H54 (cell line): ENCODE measurements around the gene LCN1.

ENCODE experiments used
- DNase-seq: peaks from one replicate; pipeline ENCODE4 v3.0.0; 2011; ENCODE audit warnings: low spot score, mixed read lengths; ENCODE audit not compliant: insufficient read length
- FAIRE-seq: peaks from 3 replicates; lab custom pipeline; 2011; peaks lifted over from hg19 to GRCh38; lab: Jason Lieb, UNC
- POLR2A ChIP-seq: IDR thresholded peaks from 2 replicates; pipeline ENCODE4 v1.6.1; 2011; ENCODE audit warnings: low read depth, mild to moderate bottlenecking, low read length

Gene LCN1

DNA sequence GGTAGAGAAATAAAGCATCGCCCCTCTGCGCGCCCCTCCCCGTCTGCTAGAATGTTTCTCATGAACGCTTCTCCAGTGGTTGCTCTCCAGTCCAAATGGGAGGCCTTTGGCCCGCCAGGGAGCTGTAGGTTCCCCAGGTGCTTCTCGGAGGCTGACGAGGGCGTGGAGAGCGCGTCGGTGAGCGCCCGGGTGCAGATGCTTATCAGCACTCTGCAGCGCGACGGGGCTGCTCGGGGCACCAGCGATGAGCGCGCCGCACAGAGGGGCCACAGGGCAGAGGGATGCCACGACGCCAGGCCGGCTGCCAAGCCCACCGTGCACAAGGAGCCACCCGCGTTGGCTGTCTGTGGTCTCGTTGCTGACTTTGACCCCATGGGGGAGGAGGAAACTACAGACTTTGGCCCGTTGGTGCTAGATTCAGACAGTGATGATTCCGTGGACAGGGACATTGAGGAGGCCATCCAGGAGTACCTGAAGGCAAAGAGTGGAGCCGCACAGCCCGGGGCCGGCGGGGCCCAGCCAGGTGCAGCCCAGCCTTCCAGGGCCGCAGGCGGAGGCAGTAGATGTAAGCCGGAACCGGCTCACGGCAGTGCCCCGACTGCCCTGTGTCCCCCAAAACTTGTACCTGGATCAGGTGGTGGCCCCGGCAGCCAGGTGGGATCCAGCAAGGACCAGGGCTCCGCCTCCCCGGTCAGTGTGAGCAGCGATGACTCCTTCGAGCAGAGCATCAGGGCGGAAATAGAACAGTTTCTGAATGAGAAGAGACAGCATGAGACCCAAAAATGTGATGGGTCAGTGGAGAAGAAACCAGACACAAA is 36.6 kb upstream of the LCN1 start:
- FAIRE-seq (no peak), DNase-seq (no peak)
- TF ChIP-seq POLR2A, result no peak

DNA sequence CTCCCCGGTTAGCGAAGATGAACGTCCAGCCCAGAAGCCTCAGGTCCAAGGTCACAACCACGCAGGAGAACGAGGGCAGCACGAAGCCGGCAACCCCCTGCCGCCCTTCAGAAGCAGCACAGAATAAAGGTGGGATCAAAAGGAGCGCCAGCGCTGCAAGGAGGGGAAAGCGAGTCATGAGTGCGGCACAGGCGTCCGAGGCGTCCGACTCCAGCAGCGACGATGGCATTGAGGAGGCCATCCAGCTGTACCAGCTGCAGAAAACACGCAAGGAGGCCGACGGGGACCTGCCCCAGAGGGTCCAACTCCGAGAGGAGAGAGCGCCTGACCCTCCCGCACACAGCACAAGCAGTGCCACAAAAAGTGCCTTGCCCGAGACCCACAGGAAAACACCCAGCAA is 35.9 kb upstream of the LCN1 start:
- DNase-seq, result no peak
- FAIRE-seq, result no peak
- TF ChIP-seq POLR2A, result no peak

DNA sequence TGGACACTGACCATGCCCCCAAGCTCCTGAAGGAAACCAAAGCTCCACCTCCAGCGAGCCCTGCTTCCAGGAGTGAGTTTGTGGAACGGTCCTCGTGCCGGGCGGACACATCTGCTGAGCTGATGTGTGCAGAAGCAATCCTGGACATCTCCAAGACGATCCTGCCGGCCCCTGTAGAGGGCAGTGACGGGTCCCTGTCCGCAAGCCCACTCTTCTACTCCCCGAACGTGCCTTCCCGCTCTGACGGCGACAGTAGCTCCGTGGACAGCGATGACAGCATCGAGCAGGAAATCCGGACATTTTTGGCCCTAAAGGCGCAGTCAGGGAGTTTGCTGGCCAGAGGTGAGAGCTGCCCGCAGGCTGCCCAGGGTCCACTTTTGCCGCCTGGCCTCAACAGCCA is 35.4 kb upstream of the LCN1 start:
- no peak for DNase-seq
- no peak for TF ChIP-seq POLR2A

GRCh38 chr9:135486267-135487065 is 34.8 kb upstream of the LCN1 start:
- DNase-seq (no peak), FAIRE-seq (no peak)
- TF ChIP-seq POLR2A, result no peak

More for the DNA sequence above, 35.4 kb upstream of the LCN1 start:
- no peak for FAIRE-seq

DNA sequence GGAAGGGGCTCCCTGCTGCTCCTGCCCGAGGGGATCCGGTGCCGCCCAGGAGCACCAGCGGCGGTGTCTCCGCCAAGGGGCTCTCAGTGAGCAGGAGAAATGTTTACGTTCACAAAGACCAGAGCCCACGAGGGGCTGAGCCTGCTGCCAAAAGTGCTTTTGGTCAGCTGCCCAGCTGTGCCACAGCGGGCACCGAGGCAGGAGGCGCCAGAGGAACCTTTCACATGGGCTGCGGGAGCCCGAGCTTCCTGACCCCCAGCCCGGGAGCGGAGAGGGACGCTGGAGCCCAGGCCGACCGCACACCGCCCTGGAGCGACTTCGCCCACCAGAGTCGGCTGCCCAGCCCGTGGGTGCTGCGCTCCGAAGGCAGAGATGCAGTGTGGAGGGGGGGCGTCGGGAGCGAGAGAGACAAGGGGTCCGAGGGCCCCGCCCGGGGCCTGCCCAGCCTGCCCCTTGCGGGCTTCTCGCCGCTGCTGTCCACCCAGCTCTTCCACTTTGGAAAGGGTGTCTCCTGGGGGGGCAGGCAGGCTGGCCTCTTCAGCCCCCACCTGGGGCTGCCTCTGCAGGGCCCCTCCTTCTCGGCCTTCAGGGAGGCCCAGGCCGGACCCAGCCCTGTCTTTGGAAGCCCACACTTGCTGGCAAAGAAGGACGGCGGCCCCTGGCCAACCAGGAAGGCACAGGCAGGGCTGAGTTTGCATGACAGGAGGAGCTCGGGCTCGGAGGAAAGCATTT is 33.8 kb upstream of the LCN1 start:
- DNase-seq (no peak), FAIRE-seq (no peak)
- no peak for TF ChIP-seq POLR2A

DNA sequence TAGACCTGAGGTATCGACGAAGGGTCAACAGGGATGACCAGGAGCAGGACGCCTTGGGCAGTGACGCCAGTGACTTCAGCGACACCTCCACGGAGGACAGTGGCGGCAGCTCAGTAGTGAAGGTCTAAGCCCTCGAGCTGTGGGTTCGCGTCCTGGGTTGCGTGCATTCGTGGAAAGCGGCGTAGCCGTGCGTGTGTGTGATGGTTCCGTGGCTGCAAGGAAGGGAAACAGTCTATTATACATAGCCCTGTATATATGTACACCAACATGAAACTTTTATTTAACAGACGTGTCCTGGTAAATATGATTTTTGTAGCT is 33.3 kb upstream of the LCN1 start:
- DNase-seq (no peak), FAIRE-seq (no peak)
- TF ChIP-seq POLR2A, result no peak

DNA sequence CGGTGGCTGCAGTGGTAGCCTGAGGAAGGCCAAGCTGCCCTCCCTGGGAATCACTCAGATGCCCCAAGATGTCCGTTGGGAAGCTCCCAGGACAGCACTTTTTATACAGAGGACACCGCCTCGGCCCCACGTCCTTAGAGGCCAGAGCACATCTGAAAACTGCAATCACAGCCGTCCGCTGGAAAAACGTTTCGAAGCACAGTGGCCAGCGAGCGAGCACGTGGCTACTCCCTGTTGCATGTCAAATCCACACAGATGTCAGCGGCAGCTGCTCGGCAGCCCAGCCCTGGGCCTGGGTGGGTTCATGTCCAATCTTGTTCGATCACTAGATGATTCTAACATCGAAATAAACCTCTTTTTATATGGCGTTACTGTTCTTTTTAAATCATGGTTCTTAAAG is 32.7 kb upstream of the LCN1 start:
- FAIRE-seq (no peak), DNase-seq (no peak)
- no peak for TF ChIP-seq POLR2A

GRCh38 chr9:135489188-135489906 is 31.9 kb upstream of the LCN1 start:
- FAIRE-seq (peak; percentile 80), DNase-seq (no peak)
- TF ChIP-seq POLR2A, result no peak

DNA sequence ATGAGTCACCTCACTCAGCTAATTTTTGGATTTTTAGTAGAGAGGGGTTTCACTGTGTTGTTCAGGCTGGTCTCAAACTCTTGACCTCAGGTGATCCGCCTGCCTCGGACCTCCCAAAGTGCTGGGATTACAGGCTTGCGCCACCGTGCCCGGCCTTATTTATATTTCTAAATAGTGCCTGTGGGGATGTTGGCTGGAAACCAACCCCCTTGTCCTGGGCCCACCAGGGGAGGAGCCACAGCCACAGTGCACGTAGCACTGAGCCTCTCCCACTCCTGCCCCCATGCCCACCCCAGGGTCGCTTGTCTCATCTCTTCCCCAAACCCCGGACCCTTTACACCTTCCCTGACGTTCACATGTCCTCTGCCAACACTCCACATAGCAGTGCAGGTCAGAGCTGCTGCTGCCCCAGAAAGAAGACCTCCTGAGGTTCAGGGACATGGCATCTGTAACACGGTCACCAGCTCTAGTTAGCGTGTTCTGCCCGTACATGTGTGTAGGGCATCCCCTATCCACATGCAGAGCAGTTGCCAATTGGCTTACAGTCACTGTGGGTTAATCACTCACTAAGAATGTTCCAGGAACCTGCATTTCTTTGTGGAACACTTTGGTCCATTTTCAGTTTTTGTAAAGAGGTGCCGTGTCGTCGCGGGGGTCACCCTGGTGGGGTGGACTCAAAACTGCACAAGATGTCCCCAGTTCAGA is 30.9 kb upstream of the LCN1 start:
- DNase-seq (no peak), FAIRE-seq (no peak)
- no peak for TF ChIP-seq POLR2A

DNA sequence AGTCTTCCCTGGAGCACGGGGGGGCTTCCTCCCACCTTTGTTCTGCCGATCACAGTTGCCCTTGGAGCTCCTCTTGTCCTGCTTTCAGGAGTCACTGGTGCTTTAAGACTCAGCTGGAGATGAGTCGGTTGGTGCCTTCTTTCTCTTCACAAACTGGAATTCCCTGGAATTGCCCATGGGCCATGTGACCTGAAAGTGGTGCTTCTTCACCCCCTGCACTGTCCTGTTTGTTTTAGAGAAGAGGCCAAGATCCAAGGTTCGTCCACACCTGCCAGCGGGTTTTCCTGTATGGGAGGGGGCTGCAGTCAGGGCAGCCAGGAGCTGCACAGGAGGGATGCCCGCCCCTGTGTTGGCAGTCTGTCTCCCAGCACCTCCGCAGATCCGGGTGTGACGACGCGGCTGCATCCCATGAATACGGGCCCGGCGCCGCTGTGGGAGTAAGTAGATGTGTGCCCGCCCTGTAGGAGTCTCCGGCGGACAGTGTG is 30.2 kb upstream of the LCN1 start:
- FAIRE-seq, result no peak
- DNase-seq, result no peak
- no peak for TF ChIP-seq POLR2A

DNA sequence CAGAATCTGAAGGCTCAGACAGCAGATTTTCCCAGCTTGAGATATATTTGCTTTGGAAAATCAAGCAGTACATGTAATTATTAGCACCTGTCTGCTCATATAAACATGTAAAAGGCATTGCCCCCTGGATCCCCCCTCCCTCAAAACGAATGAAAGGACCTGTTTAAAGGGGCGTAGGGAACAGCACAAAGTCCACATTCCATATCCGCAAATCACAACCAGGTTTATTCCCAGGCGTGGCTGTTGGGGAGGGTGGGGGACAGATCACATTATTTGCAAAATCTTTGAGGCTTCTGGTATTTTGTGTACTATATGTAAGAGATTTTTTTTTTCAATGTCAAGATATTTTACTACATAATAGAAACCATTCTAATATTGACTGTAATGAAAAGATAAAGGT is 29.5 kb upstream of the LCN1 start:
- DNase-seq (no peak), FAIRE-seq (no peak)
- no peak for TF ChIP-seq POLR2A

GRCh38 chr9:135492886-135493669 is 28.2 kb upstream of the LCN1 start:
- no peak for DNase-seq
- no peak for TF ChIP-seq POLR2A
- FAIRE-seq, result no peak
